ENCODE data around the gene DLG2. TPM values are rescaled to one million over a fixed set of nuclear protein-coding genes. Genes with fewer than 3 reads are reported as not detected.

Gene DLG2
- total RNA-seq, 1 donor from 2014 or later: 0.26 TPM

DNA sequence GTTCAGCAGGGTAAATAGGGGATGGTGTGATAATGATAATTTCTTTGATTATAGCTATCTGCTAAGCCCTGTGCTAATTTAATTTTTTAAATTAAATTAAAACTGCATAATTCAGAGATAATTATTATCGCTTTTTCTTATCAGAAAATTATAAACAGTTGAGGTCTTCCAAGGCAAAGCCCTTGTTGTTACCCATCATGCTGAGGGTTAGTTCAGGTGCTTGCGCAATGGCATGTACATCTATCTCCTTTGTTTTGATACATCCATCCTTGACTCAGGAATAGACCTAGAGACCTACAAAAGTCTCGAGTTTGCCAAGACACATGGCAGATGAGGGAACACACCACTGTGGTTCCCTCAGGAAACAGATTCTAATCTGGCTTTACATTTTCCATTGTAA is 737.6 kb downstream of the DLG2 start:
- Histone ChIP-seq H3K27me3 (ENCODE audit: control insufficient read depth, insufficient read depth, low read length) (no peaks in the 10 kb centered on the region), H3K36me3 (ENCODE audit: control insufficient read depth, insufficient read depth, low read length) (no peaks in the 10 kb centered on the region), H3K4me3 (ENCODE audit: low read depth, low read length) (no peak overlapping the region)
- TF ChIP-seq, protein P1, sequence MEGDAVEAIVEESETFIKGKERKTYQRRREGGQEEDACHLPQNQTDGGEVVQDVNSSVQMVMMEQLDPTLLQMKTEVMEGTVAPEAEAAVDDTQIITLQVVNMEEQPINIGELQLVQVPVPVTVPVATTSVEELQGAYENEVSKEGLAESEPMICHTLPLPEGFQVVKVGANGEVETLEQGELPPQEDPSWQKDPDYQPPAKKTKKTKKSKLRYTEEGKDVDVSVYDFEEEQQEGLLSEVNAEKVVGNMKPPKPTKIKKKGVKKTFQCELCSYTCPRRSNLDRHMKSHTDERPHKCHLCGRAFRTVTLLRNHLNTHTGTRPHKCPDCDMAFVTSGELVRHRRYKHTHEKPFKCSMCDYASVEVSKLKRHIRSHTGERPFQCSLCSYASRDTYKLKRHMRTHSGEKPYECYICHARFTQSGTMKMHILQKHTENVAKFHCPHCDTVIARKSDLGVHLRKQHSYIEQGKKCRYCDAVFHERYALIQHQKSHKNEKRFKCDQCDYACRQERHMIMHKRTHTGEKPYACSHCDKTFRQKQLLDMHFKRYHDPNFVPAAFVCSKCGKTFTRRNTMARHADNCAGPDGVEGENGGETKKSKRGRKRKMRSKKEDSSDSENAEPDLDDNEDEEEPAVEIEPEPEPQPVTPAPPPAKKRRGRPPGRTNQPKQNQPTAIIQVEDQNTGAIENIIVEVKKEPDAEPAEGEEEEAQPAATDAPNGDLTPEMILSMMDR (IDR thresholded peaks at IDR 0.05; ENCODE audit: insufficient read depth, low read length, severe bottlenecking): no peak
- DNase-seq (ENCODE audit: low read depth) (no peak), FAIRE-seq (no peak)

DNA sequence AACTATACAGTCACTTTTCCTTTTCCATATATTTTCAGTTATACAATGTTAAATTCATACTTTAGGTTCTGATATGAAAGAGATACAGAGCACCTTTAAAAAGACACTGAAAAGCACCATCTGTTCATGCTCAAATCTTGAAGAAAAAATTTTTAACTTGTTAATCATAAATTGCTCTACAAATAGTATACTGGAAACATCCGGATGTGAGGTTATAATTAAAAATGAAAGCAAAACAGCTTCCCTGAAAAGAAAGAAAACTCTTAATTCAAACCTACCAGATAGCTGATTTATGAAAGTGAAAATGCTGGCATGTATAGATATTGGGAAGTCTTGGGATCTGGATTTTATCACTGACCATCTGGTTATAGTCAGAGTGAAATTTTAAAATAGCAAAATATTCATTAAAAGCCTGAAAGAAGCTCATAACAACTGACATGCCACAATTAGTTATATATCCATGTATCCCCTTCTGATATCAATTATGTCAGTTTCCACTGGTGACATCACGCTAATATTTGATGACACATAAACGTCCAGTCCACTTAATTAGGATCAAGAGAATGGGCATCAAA is 740.0 kb downstream of the DLG2 start:
- DNase-seq (ENCODE audit: low read depth) (no peak), FAIRE-seq (no peak)
- Histone ChIP-seq H3K27me3 (ENCODE audit: control insufficient read depth, insufficient read depth, low read length) (no peaks in the 10 kb centered on the region), H3K36me3 (ENCODE audit: control insufficient read depth, insufficient read depth, low read length) (no peaks in the 10 kb centered on the region), H3K4me3 (ENCODE audit: low read depth, low read length) (no peak overlapping the region)
- TF ChIP-seq, protein P1 (IDR thresholded peaks at IDR 0.05; ENCODE audit: insufficient read depth, low read length, severe bottlenecking): no peak

DNA sequence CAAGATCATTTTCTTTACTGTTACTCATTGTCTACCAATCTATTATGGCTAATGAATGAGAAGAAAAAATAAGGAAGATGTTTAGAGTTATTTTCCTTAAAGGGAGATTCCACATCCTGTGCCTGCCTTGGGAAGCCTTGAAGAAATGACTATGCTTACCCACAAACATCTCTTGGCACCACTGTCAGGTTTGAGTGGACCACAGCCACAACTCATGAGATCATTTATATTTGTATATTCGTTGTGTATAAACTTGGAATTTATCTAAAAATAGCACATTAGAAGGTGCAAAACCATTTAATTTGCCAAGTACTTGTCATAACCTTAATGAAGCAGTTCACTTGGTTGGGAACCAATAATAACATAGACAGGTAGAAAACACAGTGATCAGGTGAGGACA is 740.8 kb downstream of the DLG2 start:
- DNase-seq (ENCODE audit: low read depth) (no peak), FAIRE-seq (no peak)
- Histone ChIP-seq H3K4me3 (ENCODE audit: low read depth, low read length) (no peak overlapping the region), H3K27me3 (ENCODE audit: control insufficient read depth, insufficient read depth, low read length) (no peaks in the 10 kb centered on the region), H3K36me3 (ENCODE audit: control insufficient read depth, insufficient read depth, low read length) (no peaks in the 10 kb centered on the region)
- TF ChIP-seq, protein P1 (IDR thresholded peaks at IDR 0.05; ENCODE audit: insufficient read depth, low read length, severe bottlenecking): no peak

DNA sequence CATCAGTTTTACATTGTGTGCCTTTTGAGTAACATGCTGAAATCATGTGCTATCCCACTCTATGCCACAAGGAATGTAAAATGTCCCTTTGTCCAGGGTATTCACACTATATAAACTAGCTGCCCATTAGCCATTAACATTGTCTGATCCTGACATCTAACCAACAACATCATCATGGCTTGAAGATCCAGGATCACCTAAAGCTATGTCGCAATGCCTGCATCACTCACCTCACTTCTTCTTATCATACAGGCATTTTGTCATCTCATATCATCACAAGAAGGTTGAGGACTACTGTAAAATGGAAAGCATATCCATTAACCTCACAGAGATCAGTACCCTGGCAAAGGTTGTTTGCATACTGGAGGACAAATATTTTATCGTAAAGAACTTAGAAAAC is 742.3 kb downstream of the DLG2 start:
- no peak overlapping the region for H3K4me3 ChIP-seq (ENCODE audit: low read depth, low read length)
- no peak for FAIRE-seq
- TF ChIP-seq, protein P1 (IDR thresholded peaks at IDR 0.05; ENCODE audit: insufficient read depth, low read length, severe bottlenecking): no peak
- H3K36me3 ChIP-seq (ENCODE audit: control insufficient read depth, insufficient read depth, low read length): no peaks in the 10 kb centered on the region
- no peaks in the 10 kb centered on the region for H3K27me3 ChIP-seq (ENCODE audit: control insufficient read depth, insufficient read depth, low read length)
- DNase-seq (ENCODE audit: low read depth): no peak

DNA sequence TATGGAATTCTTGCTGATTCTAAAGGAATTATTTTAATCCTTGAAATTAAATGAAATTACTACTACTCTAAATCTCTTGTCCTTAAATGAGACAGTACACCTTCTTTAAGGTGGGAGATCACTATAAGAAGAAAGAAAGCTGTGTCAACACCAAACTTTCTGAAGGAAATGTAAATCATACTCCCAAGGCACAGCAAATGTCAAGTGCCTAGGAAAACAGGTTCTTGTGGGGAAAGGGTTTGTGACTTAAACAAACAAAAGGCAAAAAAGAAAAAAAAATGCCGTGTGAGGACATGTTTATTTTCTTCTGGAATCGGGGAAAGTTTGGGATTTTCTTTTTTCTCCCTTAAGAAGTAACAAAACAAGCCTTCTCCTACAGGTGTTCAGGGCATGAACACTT is 745.1 kb downstream of the DLG2 start:
- DNase-seq (ENCODE audit: low read depth): no peak
- no peaks in the 10 kb centered on the region for H3K36me3 ChIP-seq (ENCODE audit: control insufficient read depth, insufficient read depth, low read length)
- H3K4me3 ChIP-seq (ENCODE audit: low read depth, low read length): no peak overlapping the region
- FAIRE-seq: no peak
- no peaks in the 10 kb centered on the region for H3K27me3 ChIP-seq (ENCODE audit: control insufficient read depth, insufficient read depth, low read length)
- TF ChIP-seq, protein P1 (IDR thresholded peaks at IDR 0.05; ENCODE audit: insufficient read depth, low read length, severe bottlenecking): no peak

DNA sequence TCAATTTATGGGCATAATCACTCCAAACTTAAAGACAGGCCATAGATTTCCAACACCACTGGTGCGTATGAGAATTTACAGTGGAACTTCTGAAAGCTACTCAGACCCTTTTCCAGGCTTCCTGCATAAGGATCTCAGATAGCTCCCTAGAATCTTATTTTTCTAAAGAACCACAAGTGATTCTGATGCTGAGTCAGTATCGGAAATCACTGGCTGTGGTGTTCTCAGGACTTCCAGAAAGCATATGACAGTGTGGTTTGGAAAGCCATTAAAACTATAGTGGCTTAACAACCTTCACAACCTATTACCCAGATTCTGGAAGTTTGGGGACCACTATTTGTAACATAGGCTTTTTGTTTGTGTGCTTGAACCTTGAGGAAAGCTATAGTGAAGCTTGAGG is 756.0 kb downstream of the DLG2 start:
- TF ChIP-seq, protein P1 (IDR thresholded peaks at IDR 0.05; ENCODE audit: insufficient read depth, low read length, severe bottlenecking): no peak
- Histone ChIP-seq H3K27me3 (ENCODE audit: control insufficient read depth, insufficient read depth, low read length) (no peaks in the 10 kb centered on the region), H3K4me3 (ENCODE audit: low read depth, low read length) (no peak overlapping the region), H3K36me3 (ENCODE audit: control insufficient read depth, insufficient read depth, low read length) (no peaks in the 10 kb centered on the region)
- FAIRE-seq: no peak
- DNase-seq (ENCODE audit: low read depth): no peak

Data from bronchial epithelial cell (primary cell).